Activated CD8-positive, alpha-beta memory T cell treated with anti-CD3 and anti-CD28 coated beads, Interleukin-2, amount 10 ng/mL, durations not matched to agents 7 days and 5 days (primary cell): ENCODE measurements around the gene CLIC6. TPM values are rescaled to one million over a fixed set of nuclear protein-coding genes. Genes with fewer than 3 reads are reported as not detected.
A peak's percentile ranks its signal among the peaks of the same experiment; 100 is the strongest.

Experiments used
- ATAC-seq: fragments of 150-1000 bp; cut with Tn5 transposase; one replicate; pipeline ENCODE4 v1.10.0; 2021; ENCODE audit warnings: moderate library complexity
- CTCF ChIA-PET: fragments of 350-600 bp; sonication (Branson Sonifier 250); formaldehyde crosslinking; loops from one replicate; lab custom pipeline; 2021; ENCODE audit warnings: antibody characterized with exemption; lab: Charles Lee
- DNase-seq: peaks from one replicate; pipeline ENCODE4 v3.0.0-alpha.2; 2020
- H3K27ac Mint-ChIP-seq: one replicate; pipeline ENCODE4 v1.8.0; 2021; ENCODE audit warnings: mild to moderate bottlenecking, mixed read lengths
- H3K27me3 Mint-ChIP-seq: one replicate; pipeline ENCODE4 v1.8.0; 2021; ENCODE audit warnings: mixed read lengths
- H3K36me3 Mint-ChIP-seq: one replicate; pipeline ENCODE4 v1.8.0; 2021; ENCODE audit warnings: mild to moderate bottlenecking, mixed read lengths
- H3K4me1 Mint-ChIP-seq: one replicate; pipeline ENCODE4 v1.8.0; 2021; ENCODE audit warnings: mixed read lengths
- H3K4me3 Mint-ChIP-seq: one replicate; pipeline ENCODE4 v1.8.0; 2021; ENCODE audit warnings: mild to moderate bottlenecking, moderate library complexity, mixed read lengths
- H3K9me3 Mint-ChIP-seq: one replicate; pipeline ENCODE4 v1.8.0; 2022; ENCODE audit warnings: low read depth, mixed read lengths
- total RNA-seq, 2 experiments: library from RNA; stranded (reverse); gene quantifications; one replicate each; pipeline ENCODE4 v1.2.3, GENCODE V29; 2021

Gene CLIC6
- total RNA-seq, 2 experiments from 2014 or later: 0.47 TPM; not detected in 1

DNA sequence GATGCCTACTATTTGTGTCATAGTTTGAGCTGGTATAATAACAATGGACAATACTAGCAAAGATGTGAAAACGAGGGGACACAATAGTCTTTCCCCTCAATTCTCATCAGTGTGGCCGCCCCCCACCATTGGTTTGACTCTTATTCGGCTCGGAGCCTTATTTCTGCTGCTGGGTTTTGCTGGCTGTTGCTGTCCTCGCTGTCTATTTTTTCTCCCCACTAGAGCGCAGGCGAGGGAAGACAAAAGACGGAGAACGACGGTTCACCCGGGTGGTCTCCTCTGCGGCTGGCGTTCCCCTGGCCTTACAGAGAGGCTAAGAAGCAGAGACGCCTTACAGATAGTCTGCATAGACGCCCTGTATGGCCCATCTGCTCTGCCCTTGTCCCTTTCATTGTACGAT is 19.4 kb downstream of the CLIC6 start:
- DNase-seq (no peak), ATAC-seq (no peak)
- Mint-ChIP-seq H3K4me1 (no peaks in the 10 kb centered on the region), H3K27me3 (peaks cover 59% of the 10 kb centered on the region), H3K27ac (no peak overlapping the region), H3K9me3 (no peaks in the 10 kb centered on the region), H3K4me3 (no peak overlapping the region), H3K36me3 (no peaks in the 10 kb centered on the region)
- CTCF ChIA-PET: interaction anchor here (1.1 kb wide), 1 partner anchor 9 kb away, joined by 3 read pairs; no protein-coding TSS in a partner anchor

DNA sequence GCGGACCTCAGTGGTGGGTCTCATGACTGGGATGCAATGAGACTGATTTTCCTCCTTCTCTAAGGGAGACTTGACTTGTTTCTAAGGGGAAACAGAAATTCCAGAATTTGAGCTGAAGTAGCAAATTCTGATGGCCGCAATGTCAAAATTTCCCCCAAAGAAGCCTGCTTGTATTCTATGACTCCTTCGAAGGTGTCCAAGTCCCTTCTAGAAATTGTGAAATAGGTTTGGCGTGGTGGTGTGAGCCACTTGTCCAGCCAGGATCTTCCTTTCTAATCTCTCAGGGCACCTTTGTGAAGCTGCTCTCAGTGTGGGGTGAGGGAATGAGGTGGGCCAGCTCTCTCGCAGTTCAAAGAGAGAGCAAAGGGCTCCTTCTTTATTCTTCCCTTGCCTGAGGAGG is 19.9 kb downstream of the CLIC6 start:
- Mint-ChIP-seq H3K27me3 (peaks cover 62% of the 10 kb centered on the region), H3K36me3 (no peaks in the 10 kb centered on the region), H3K4me1 (no peaks in the 10 kb centered on the region), H3K27ac (no peak overlapping the region), H3K4me3 (no peak overlapping the region), H3K9me3 (no peaks in the 10 kb centered on the region)
- DNase-seq (no peak), ATAC-seq (no peak)
- CTCF ChIA-PET: no interaction called here

DNA sequence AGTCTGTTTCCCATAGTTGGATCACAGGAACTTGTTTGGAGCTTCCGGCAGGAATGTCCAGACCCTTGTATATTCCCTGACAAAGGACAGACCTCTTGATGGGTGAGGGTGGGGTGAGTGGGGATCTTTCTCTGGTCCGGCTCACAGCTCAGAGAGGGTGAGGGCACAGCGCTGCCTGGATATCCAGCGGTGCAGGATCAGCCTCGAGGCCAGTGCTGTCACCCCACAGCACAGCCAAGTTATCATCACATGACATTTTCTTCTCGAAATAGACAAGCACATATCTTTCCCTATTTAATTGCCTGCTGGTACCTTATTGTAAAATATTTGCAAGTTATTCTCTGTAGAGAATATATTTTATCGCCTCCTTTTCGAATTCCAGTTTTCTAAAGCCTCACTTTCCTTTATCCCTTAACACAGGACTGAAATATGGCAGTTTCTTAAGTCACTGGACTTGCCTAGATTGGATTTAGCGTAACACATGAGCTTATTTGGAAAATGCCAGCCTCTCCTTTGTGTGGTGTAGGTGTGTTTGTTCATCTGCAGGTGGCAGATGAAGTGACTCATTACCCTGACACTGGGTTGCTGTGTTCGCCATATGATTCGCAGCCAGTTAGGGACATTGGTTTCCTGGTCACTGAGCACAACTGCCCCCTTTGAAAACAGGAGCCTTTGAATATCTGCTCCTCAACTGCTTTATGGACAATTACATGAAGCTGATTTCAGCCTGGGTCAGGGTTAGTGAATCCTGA is 21.4 kb downstream of the CLIC6 start:
- CTCF ChIA-PET: interaction anchor here (0.9 kb wide), 1 partner anchor 1149 kb away, joined by 3 read pairs; no protein-coding TSS in a partner anchor
- Mint-ChIP-seq H3K36me3 (no peaks in the 10 kb centered on the region), H3K27me3 (peaks cover 64% of the 10 kb centered on the region), H3K4me3 (no peak overlapping the region), H3K4me1 (no peaks in the 10 kb centered on the region), H3K9me3 (no peaks in the 10 kb centered on the region), H3K27ac (no peak overlapping the region)
- ATAC-seq (no peak), DNase-seq (no peak)

DNA sequence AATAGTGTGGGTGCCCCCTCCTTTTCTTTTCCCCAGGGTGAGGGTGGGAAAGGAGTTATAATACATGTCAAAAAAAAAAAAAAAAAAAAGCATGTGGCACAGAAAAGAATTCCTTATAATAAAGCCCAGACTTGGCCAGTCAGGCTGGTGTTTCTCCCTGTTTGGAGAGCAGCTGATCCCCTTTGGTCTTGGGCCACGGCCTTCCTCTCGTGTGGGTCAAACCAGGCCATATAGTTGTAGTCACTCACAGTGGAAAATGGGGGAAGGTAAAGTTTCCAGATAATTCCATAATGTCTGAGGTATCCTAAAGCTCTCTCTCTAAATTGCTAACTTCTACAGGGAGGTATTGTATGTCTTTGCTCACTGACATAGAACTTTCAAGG is 22.0 kb downstream of the CLIC6 start:
- Mint-ChIP-seq H3K9me3 (no peaks in the 10 kb centered on the region), H3K4me1 (no peaks in the 10 kb centered on the region), H3K36me3 (no peaks in the 10 kb centered on the region), H3K4me3 (no peak overlapping the region), H3K27me3 (peaks cover 66% of the 10 kb centered on the region), H3K27ac (no peak overlapping the region)
- CTCF ChIA-PET: interaction anchor here (0.7 kb wide), 2 partner anchors 199 to 783 kb away, joined by 3 to 4 read pairs; no protein-coding TSS in a partner anchor
- ATAC-seq: no peak
- no peak for DNase-seq

- H3K9me3 Mint-ChIP-seq: no peaks in the 10 kb centered on the region
- CTCF ChIA-PET: interaction anchor here (0.7 to 3.3 kb wide), 5 partner anchors 36 to 1148 kb away, joined by 3 to 17 read pairs (median 4); no protein-coding TSS in a partner anchor
- DNase-seq: no peak
- no peak overlapping the region for H3K4me3 Mint-ChIP-seq
- H3K27ac Mint-ChIP-seq: no peak overlapping the region
- no peaks in the 10 kb centered on the region for H3K4me1 Mint-ChIP-seq
- no peak for ATAC-seq
- H3K36me3 Mint-ChIP-seq: no peaks in the 10 kb centered on the region
- H3K27me3 Mint-ChIP-seq: peaks cover 73% of the 10 kb centered on the region
Observed at GRCh38 chr21:34691390-34692032, 22.7 kb downstream of the CLIC6 start.

- Mint-ChIP-seq H3K36me3 (no peaks in the 10 kb centered on the region), H3K9me3 (no peaks in the 10 kb centered on the region), H3K27ac (no peak overlapping the region), H3K4me3 (no peak overlapping the region), H3K4me1 (no peaks in the 10 kb centered on the region), H3K27me3 (peaks cover 68% of the 10 kb centered on the region)
- DNase-seq (no peak), ATAC-seq (no peak)
- CTCF ChIA-PET: interaction anchor here (0.6 to 3.3 kb wide), 14 partner anchors 9 to 1336 kb away, joined by 3 to 17 read pairs (median 4); no protein-coding TSS in a partner anchor
Observed at GRCh38 chr21:34692458-34693020, 23.7 kb downstream of the CLIC6 start.

GRCh38 chr21:34693192-34693810 is 24.5 kb downstream of the CLIC6 start:
- no peaks in the 10 kb centered on the region for H3K4me1 Mint-ChIP-seq
- ATAC-seq (no peak), DNase-seq (peak; percentile 51)
- H3K27ac Mint-ChIP-seq: no peak overlapping the region
- H3K27me3 Mint-ChIP-seq: peaks cover 67% of the 10 kb centered on the region
- CTCF ChIA-PET: interaction anchor here (0.6 to 3.3 kb wide), 16 partner anchors 10 to 1335 kb away, joined by 3 to 17 read pairs (median 4); no protein-coding TSS in a partner anchor
- H3K9me3 Mint-ChIP-seq: no peaks in the 10 kb centered on the region
- H3K4me3 Mint-ChIP-seq: no peak overlapping the region
- H3K36me3 Mint-ChIP-seq: no peaks in the 10 kb centered on the region

DNA sequence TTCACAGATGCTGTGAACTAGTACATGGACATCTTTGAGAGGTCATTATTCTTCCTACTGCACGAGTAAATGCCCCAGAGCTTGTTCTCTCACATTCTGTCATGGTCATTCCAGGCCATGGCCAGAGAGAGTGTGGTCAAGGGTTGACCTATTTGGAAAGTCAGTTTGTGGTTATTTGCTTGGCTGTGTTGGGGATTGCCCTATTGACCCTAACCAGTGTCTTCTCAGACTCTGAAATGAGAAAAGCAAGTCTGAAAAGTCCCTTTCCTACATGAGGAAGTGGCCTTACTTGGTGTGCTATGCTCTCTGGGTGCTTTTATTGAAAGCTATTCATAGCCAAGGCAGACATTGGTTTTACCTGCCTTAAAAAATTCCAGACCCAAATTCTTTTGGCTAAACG is 26.6 kb downstream of the CLIC6 start:
- Mint-ChIP-seq H3K9me3 (no peaks in the 10 kb centered on the region), H3K36me3 (no peaks in the 10 kb centered on the region), H3K4me1 (no peaks in the 10 kb centered on the region), H3K4me3 (no peak overlapping the region), H3K27me3 (peaks cover 53% of the 10 kb centered on the region), H3K27ac (no peak overlapping the region)
- no peak for ATAC-seq
- CTCF ChIA-PET: no interaction called here
- no peak for DNase-seq

DNA sequence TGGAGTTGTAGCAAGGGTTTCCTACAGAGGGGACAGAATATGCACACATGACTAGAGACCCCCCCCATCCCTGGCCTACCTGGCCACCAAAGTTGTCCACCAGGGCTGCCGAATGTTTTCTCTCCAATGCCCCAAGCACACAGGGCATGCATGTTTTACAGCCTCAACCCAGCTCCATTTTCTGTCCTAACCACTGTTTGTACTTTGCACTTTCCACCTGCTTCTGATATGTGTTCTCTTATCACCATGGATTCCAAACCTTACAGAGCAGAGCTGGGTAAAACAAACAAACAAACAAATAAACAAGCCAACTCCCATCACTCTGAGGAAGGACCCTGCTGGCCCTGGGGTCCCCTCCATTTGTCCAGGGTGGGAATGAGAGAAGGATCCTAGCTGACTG is 27.3 kb downstream of the CLIC6 start:
- Mint-ChIP-seq H3K9me3 (no peaks in the 10 kb centered on the region), H3K4me1 (no peaks in the 10 kb centered on the region), H3K27ac (no peak overlapping the region), H3K36me3 (no peaks in the 10 kb centered on the region), H3K4me3 (no peak overlapping the region), H3K27me3 (peaks cover 49% of the 10 kb centered on the region)
- CTCF ChIA-PET: interaction anchor here (1.5 kb wide), 1 partner anchor 26 kb away, joined by 3 read pairs; no protein-coding TSS in a partner anchor
- ATAC-seq (no peak), DNase-seq (no peak)

DNA sequence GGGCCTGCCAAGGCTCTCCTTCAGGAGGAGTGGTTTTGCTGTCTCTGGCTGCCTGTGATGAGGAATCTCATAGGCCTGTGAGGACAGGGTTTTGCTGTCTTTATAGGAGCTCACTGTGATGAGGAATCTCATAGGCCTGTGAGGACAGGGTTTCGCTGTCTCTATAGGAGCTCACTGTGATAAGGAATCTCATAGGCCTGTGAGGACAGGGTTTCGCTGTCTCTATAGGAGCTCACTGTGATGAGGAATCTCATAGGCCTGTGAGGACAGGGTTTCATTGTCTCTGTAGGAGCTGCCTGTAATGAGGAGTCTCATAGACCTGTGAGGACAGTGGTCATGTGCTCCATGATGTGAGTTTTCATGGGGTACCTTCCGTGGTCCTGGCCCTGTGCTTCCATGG is 29.0 kb downstream of the CLIC6 start:
- H3K4me1 Mint-ChIP-seq: no peaks in the 10 kb centered on the region
- H3K36me3 Mint-ChIP-seq: no peaks in the 10 kb centered on the region
- H3K4me3 Mint-ChIP-seq: no peak overlapping the region
- no peak for DNase-seq
- H3K27me3 Mint-ChIP-seq: peaks cover 45% of the 10 kb centered on the region
- ATAC-seq: no peak
- no peak overlapping the region for H3K27ac Mint-ChIP-seq
- CTCF ChIA-PET: interaction anchor here (1.3 kb wide), 1 partner anchor 10 kb away, joined by 3 read pairs; no protein-coding TSS in a partner anchor
- H3K9me3 Mint-ChIP-seq: no peaks in the 10 kb centered on the region

DNA sequence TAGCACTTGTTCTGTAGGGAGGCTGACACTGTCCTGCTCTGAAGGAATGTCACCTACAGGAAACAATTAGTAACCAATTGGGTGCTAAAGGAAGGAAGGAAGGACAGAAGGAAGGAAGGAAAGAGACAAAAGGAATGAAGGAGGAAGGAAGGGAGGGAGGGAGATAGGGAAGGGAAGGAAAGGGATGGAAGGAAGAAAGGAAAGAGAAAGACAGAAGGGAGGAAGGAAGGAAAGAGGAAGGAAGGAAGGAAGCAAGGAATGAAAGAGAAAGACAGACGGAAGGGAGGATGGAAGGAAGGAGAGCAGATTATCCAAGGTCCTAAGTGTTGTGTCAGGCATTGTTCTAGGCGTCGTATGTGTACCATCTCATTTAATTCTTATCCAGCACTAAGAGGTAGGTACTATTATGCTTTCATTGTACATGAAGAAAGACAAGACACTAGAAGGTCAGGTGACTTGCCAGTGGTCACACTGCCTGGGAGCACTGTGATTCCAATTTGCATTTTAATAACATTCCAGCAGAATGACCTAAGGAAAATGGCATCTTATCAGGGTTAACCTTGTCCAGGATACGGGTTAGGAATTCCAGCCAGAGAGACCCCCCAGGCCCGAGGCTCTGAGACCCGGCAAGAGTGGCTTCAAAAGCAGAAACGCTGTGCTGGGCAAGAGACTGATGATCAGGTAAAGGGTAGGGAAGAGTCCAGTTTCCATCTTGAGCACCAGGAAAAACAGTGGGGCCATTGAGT is 29.6 kb downstream of the CLIC6 start:
- DNase-seq: no peak
- no peak overlapping the region for H3K27ac Mint-ChIP-seq
- H3K4me1 Mint-ChIP-seq: no peaks in the 10 kb centered on the region
- H3K27me3 Mint-ChIP-seq: peaks cover 45% of the 10 kb centered on the region
- no peaks in the 10 kb centered on the region for H3K36me3 Mint-ChIP-seq
- no peaks in the 10 kb centered on the region for H3K9me3 Mint-ChIP-seq
- H3K4me3 Mint-ChIP-seq: no peak overlapping the region
- CTCF ChIA-PET: interaction anchor here (1.3 kb wide), 1 partner anchor 11 kb away, joined by 3 read pairs; no protein-coding TSS in a partner anchor
- ATAC-seq: no peak

DNA sequence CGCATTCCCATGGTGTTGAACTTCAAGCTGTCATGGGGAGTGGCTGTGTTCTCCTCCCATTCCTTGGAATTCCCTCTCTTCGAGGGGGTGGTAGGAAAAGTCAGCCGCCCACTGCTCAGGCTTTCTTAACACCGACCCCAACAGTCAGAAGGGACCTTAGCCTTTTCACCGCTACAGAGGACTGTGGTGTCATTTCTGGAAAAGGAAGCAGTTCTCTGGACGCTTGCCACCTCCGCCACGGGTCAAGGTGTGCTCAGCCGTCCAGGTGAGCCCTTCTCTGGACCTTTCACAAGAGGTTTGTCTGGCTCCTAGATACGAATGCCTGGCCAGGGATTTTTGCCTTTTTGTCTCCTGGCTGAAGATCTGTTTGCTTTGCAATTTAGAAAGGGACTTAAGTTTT is 31.8 kb downstream of the CLIC6 start:
- H3K36me3 Mint-ChIP-seq: no peaks in the 10 kb centered on the region
- H3K27ac Mint-ChIP-seq: no peak overlapping the region
- CTCF ChIA-PET: no interaction called here
- no peak overlapping the region for H3K4me3 Mint-ChIP-seq
- no peak for ATAC-seq
- H3K9me3 Mint-ChIP-seq: no peaks in the 10 kb centered on the region
- peaks cover 57% of the 10 kb centered on the region for H3K27me3 Mint-ChIP-seq
- no peak for DNase-seq
- no peaks in the 10 kb centered on the region for H3K4me1 Mint-ChIP-seq
